DMS53 (cell line): ENCODE data around the gene CAMKK2.
"Not testable (repeated sequence)": the region's sequence is repeated elsewhere in the genome, so short reads cannot be mapped to it uniquely, and the experiment has no call there.

Source experiments
- DNase-seq: peaks from one replicate; lab custom pipeline; 2025; lab: John Stamatoyannopoulos, UW

The CAMKK2 gene

GRCh38 chr12:121223292-121224285, 72.9 kb downstream of the CAMKK2 start:
- peak; percentile 53 for DNase-seq

DNA sequence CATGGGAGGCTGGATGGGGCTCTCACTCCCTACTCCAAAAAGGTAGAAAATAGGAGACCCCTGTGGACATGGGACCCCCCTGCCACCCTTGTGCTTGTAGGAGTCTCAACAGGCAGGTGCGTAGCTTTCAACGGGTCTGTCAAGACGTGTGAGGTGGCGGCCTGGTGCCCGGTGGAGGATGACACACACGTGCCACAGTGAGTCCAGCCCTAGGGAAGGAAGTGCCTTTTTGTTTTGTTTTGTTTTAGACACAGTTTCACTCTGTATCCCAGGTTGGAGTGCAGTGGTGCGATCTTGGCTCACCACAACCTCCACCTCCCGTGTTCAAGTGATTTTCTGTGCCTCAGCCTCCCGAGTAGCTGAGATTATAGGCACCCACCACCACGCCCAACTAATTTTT, 73.7 kb downstream of the CAMKK2 start:
- DNase-seq, result no peak

GRCh38 chr12:121219353-121219986, 77.0 kb downstream of the CAMKK2 start:
- no peak for DNase-seq

- no peak for DNase-seq
Measured at GRCh38 chr12:121218588-121219352, 77.7 kb downstream of the CAMKK2 start.

- DNase-seq, result peak; percentile 34
Measured at GRCh38 chr12:121217761-121218160, 78.7 kb downstream of the CAMKK2 start.

DNA sequence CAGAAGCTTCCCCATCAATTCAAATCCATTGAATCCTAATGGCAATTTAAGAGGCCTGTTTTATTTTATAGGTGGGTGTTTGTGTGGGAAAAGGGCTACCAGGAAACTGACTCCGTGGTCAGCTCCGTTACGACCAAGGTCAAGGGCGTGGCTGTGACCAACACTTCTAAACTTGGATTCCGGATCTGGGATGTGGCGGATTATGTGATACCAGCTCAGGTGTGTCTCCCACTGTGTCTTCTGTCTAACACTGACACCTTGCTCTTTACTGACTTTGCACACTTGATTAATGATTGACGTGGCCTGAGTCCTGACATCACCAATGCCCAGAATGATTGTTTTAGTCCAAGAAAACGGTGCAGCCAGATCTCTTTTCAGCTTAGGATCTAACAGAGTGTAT, 79.4 kb downstream of the CAMKK2 start:
- peak; percentile 59 for DNase-seq

- no peak for DNase-seq
Measured at GRCh38 chr12:121216102-121216501, 80.4 kb downstream of the CAMKK2 start.

DNA sequence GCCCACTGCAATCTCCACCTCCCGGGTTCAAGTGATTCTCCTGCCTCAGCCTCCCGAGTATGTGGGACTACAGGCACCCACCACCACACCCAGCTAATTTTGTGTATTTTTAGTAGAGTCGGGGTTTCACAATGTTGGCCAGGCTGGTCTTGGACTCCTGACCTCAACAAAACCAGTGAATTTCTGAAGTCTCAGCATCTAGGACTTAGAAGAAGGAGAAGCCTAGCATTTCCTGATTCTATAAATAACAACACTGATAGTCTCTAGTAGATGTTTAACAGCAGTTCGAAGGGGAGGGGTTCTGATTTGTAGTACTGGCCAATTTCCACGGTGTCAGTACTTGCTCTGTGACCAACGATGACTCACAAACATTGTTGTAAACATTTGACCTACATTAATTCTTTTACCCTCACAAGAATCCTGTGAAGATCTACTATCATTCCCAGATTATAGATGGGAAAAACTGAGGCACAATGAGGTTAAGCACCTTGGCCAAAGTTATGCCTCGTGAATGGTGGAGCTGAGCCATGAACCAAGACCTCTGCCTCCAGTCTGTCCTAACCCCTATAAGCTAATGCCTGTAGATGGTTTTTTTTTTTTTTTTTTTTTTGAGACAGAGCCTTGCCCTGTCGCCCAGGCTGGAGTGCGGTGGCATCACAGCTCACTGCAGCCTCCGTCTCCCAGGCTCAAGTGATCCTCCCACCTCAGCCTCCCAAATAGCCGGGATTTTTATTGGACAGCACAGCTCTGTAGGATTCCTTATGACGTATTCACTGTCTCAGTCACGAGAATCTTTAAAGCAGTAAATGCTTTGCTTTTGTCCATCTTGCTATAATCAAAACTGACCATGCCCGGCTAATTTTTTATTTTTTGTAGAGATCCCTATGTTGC, 81.4 kb downstream of the CAMKK2 start:
- DNase-seq, result peak; percentile 85

DNA sequence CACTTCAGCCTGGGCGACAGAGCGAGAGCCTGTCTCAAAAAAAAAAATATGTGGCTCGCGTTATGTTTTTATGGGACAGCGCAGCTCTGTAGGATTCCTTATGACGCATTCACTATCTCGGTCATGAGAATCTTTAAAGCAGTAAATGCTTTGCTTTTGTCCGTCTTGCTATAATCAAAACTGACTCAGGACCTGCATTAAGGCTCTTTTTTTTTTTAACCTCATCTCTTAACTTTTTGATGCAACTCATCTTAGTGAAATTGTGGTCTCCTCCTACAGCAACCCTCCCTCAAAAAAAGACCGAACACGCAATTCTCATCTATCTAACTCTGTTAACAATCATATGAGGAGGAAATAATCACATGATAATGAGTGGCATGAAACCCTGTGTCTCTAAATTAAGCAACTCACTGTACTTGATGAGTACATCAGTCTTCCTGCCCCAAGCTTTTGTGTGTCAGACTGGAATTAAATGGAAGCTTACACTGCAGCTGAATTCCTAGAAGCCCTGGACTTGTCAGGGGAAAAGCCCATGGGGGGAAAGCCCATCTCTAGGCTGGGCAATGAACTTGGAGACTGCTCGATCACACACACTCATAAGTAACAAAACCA, 82.2 kb downstream of the CAMKK2 start:
- peak; percentile 34 for DNase-seq

DNA sequence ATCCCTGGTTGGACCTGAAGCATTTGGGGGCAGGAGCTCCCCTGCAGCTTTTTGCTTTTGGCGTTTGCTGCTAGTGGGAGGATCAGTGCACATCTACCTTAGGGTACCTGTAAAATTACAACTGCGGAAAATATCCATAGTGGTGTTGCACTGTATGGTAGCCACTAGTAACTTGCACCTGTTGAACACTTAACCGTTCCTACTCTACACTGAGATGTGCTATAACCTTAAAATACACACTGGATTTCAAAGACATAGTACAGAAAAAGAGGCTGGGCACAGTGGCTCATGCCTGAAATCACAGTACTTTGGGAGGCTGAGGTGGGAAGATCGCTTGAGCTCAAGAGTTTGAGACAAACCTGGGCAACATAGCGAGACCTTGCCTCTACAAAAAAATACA, 83.6 kb downstream of the CAMKK2 start:
- no peak for DNase-seq

GRCh38 chr12:121209624-121210572, 86.6 kb downstream of the CAMKK2 start, which contains the start of gene P2RX4:
P2RX4 (plus strand) TSS chr12:121210129; CDS start chr12:121210165, 36 bp downstream.
- DNase-seq, result peak; percentile 95

GRCh38 chr12:121209221-121209620, 87.3 kb downstream of the CAMKK2 start:
- DNase-seq, result no peak

GRCh38 chr12:121208571-121208970, 87.9 kb downstream of the CAMKK2 start:
- not testable (repeated sequence) for DNase-seq

DNA sequence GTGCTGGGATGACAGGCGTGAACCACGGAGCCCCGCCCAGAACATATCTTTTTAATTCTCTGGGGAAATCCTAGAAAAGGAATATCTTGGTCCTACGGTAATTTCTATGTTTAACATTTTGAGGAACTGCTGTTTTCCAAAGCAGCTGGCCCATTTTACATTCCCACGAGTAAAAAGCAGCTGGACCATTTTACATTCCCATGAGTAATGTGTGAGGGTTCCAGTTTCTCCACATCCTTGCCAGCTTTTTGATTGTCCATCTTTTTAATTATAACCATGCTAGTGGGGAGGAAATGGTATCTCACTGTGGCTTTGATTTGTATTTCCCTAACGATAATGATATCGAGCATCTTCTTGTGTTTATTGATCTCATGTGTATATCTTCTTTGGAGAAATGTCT, 91.0 kb downstream of the CAMKK2 start:
- DNase-seq, result no peak

DNA sequence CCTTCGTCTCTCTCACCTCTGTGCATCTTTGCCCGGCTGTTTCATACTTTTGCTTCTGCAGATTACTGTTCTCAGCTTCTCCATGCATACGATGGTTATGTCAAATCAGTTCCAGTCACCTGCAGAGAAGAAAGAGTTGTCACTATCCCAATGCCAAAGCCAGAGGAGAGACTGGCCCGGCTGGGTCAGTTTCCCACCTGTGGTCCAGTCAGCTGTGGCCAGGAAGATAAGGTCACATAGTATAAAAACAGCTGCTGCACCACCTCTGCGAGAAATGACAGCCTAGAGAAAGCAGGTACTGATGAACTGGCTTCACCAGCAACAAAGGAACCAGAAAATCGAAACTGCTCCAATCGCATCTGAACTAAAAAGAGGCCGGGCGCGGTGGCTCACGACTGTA, 93.0 kb downstream of the CAMKK2 start:
- no peak for DNase-seq

- no peak for DNase-seq
Measured at GRCh38 chr12:121202407-121203355, 93.8 kb downstream of the CAMKK2 start.

GRCh38 chr12:121201140-121201539, 95.4 kb downstream of the CAMKK2 start:
- DNase-seq, result not testable (repeated sequence)

GRCh38 chr12:121198949-121199348, 97.6 kb downstream of the CAMKK2 start:
- DNase-seq, result no peak
